CD4-positive, alpha-beta T cell (primary cell): Measurements from ENCODE around the gene UEVLD. TPM values are rescaled to one million over a fixed set of nuclear protein-coding genes. Genes with fewer than 3 reads are reported as not detected.

Experiments used
- ATAC-seq: fragments of 200-7000 bp; cut with Tn5 transposase; one replicate; pipeline ENCODE4 v1.10.0; 2022; ENCODE audit warnings: mild to moderate bottlenecking; ENCODE audit not compliant: poor library complexity
- CTCF ChIA-PET: fragments of 350-600 bp; sonication (Branson Sonifier 250); formaldehyde crosslinking; loops from one replicate; lab custom pipeline; 2021; ENCODE audit warnings: antibody characterized with exemption, inconsistent platforms; lab: Charles Lee
- POLR2A ChIA-PET: fragments of 350-600 bp; sonication (Branson Sonifier 250); formaldehyde crosslinking; loops from one replicate; lab custom pipeline; 2021; ENCODE audit warnings: antibody characterized with exemption, inconsistent platforms; lab: Charles Lee
- DNase-seq, 14 experiments: peaks; one replicate each; pipeline ENCODE4 v3.0.0-alpha.2; 2013 to 2020; ENCODE audit warnings: mixed read lengths in 2 of 14
- H3K27ac ChIP-seq, 2 donors: one replicate each; pipeline versions ENCODE4 v1.5.1 to v1.7.0; 2013; ENCODE audit warnings: low read length in 2 of 2, low read depth in 1 of 2, mild to moderate bottlenecking in 1 of 2
- H3K27me3 ChIP-seq, 2 experiments: 1 replicate in 1 of 2; 2 replicates in 1 of 2; pipeline versions ENCODE4 v1.6.1 to v1.7.0; 2013; ENCODE audit warnings: low read length in 2 of 2, control low read depth in 1 of 2, mild to moderate bottlenecking in 1 of 2, moderate library complexity in 1 of 2; ENCODE audit not compliant: insufficient read depth in 2 of 2, control insufficient read depth in 1 of 2
- H3K36me3 ChIP-seq: one replicate; pipeline ENCODE4 v1.6.1; 2013; ENCODE audit warnings: low read length, control low read depth; ENCODE audit not compliant: insufficient read depth
- H3K4me1 ChIP-seq: one replicate; pipeline ENCODE4 v1.6.1; 2013; ENCODE audit warnings: low read length, control low read depth; ENCODE audit not compliant: insufficient read depth
- H3K4me3 ChIP-seq: one replicate; pipeline ENCODE4 v1.5.1; 2013; ENCODE audit warnings: mild to moderate bottlenecking, low read length, moderate library complexity
- H3K9me3 ChIP-seq, 2 experiments: 1 replicate in 1 of 2; 2 replicates in 1 of 2; pipeline versions ENCODE4 v1.6.1 to v1.7.0; 2013; ENCODE audit warnings: low read length in 2 of 2, mild to moderate bottlenecking in 2 of 2, control low read depth in 1 of 2, moderate library complexity in 1 of 2; ENCODE audit not compliant: control insufficient read depth in 1 of 2, insufficient read depth in 1 of 2
- H3K27ac Mint-ChIP-seq: one replicate; pipeline ENCODE4 v1.8.0; 2020; ENCODE audit warnings: mixed read lengths
- H3K27me3 Mint-ChIP-seq: one replicate; pipeline ENCODE4 v1.8.0; 2021; ENCODE audit warnings: mixed read lengths
- H3K36me3 Mint-ChIP-seq: one replicate; pipeline ENCODE4 v1.8.0; 2021; ENCODE audit warnings: low read depth, mixed read lengths
- H3K4me1 Mint-ChIP-seq: one replicate; pipeline ENCODE4 v1.8.0; 2021; ENCODE audit warnings: low read depth, mixed read lengths
- H3K4me3 Mint-ChIP-seq: one replicate; pipeline ENCODE4 v1.8.0; 2020; ENCODE audit warnings: mild to moderate bottlenecking, mixed read lengths
- H3K9me3 Mint-ChIP-seq: one replicate; pipeline ENCODE4 v1.8.0; 2020; ENCODE audit warnings: mixed read lengths
- CTCF ChIP-seq: fragments of 200-600 bp; IDR thresholded peaks from one replicate; pipeline ENCODE4 v1.8.0; 2022; ENCODE audit warnings: antibody characterized with exemption, mild to moderate bottlenecking
- intact Hi-C, 2 experiments: fragments of 100-400 bp; cut with DNase I in 1 of 2; cut with micrococcal nuclease in 1 of 2; formaldehyde crosslinking; loops; one replicate each; pipeline versions ENCODE4 v1.15.1 to v1.9.0; 2023 to 2025; cut with DNase I, micrococcal nuclease
- total RNA-seq, 174 experiments: library from RNA in 2 of 174; stranded (reverse) in 2 of 174; gene quantifications; one replicate each; pipeline ENCODE4 v1.2.3 and lab custom pipeline; 2021 to 2026

The UEVLD gene
- total RNA-seq, 2 experiments from 2014 or later, result 1.5 to 2.9 TPM

- H3K27ac Mint-ChIP-seq, result no peak overlapping the region
- no peaks in the 10 kb centered on the region for H3K27me3 ChIP-seq
- ATAC-seq (no peak), DNase-seq (peak in 3 of 14 experiments; percentile 17 to 41 (median 36))
- H3K4me1 ChIP-seq, result peaks cover 31% of the 10 kb centered on the region
- H3K4me3 Mint-ChIP-seq, result no peak overlapping the region
- POLR2A ChIA-PET, result interaction anchor here (2.8 kb wide), 1 partner anchor 18 kb away, joined by 11 read pairs; the partner anchor contains the start of gene SPTY2D1
- CTCF ChIA-PET, result interaction anchor here (1.8 to 2.9 kb wide), 2 partner anchors 76 to 106 kb away, joined by 9 to 11 read pairs; no protein-coding TSS in a partner anchor
- H3K27ac ChIP-seq, result no peak overlapping the region
- H3K4me3 ChIP-seq, result no peak overlapping the region
- intact Hi-C loops, result no loop called here
- H3K4me1 Mint-ChIP-seq, result peaks cover 52% of the 10 kb centered on the region
- H3K9me3 Mint-ChIP-seq, result no peaks in the 10 kb centered on the region
- H3K36me3 ChIP-seq, result peaks cover 41% of the 10 kb centered on the region
- no peaks in the 10 kb centered on the region for H3K9me3 ChIP-seq
- H3K36me3 Mint-ChIP-seq, result peaks cover 60% of the 10 kb centered on the region
- TF ChIP-seq CTCF, result no peak
- H3K27me3 Mint-ChIP-seq, result no peaks in the 10 kb centered on the region
Measured at GRCh38 chr11:18615628-18616392, 27.3 kb upstream of the UEVLD start.

GRCh38 chr11:18614667-18615066, 26.1 kb upstream of the UEVLD start:
- ChIA-PET POLR2A (interaction anchor here (2.8 kb wide), 1 partner anchor 19 kb away, joined by 11 read pairs; the partner anchor contains the start of gene SPTY2D1), CTCF (no interaction called here)
- Histone ChIP-seq H3K27me3 (no peaks in the 10 kb centered on the region), H3K4me1 (peaks cover 23% of the 10 kb centered on the region), H3K9me3 (no peaks in the 10 kb centered on the region), H3K27ac (no peak overlapping the region), H3K4me3 (no peak overlapping the region), H3K36me3 (peaks cover 52% of the 10 kb centered on the region)
- H3K4me1 Mint-ChIP-seq, result peaks cover 46% of the 10 kb centered on the region
- no peak overlapping the region for H3K27ac Mint-ChIP-seq
- intact Hi-C loops, result no loop called here
- no peaks in the 10 kb centered on the region for H3K27me3 Mint-ChIP-seq
- no peak for ATAC-seq
- TF ChIP-seq CTCF, result no peak
- peaks cover 71% of the 10 kb centered on the region for H3K36me3 Mint-ChIP-seq
- H3K4me3 Mint-ChIP-seq, result no peak overlapping the region
- DNase-seq, result no peak
- H3K9me3 Mint-ChIP-seq, result no peaks in the 10 kb centered on the region

- Mint-ChIP-seq H3K4me3 (no peak overlapping the region), H3K27ac (no peak overlapping the region), H3K36me3 (peaks cover 84% of the 10 kb centered on the region), H3K27me3 (no peaks in the 10 kb centered on the region), H3K9me3 (no peaks in the 10 kb centered on the region), H3K4me1 (peaks cover 24% of the 10 kb centered on the region)
- ATAC-seq (no peak), DNase-seq (no peak)
- no peak for TF ChIP-seq CTCF
- Histone ChIP-seq H3K27ac (no peak overlapping the region), H3K4me1 (peaks cover 9% of the 10 kb centered on the region), H3K9me3 (no peaks in the 10 kb centered on the region), H3K27me3 (no peaks in the 10 kb centered on the region), H3K4me3 (no peak overlapping the region), H3K36me3 (peaks cover 71% of the 10 kb centered on the region)
- intact Hi-C loops, result no loop called here
- POLR2A ChIA-PET, result interaction anchor here (0.5 kb wide), 1 partner anchor 98 kb away, joined by 3 read pairs; no protein-coding TSS in a partner anchor
- CTCF ChIA-PET, result no interaction called here
Measured at GRCh38 chr11:18612394-18612793, 23.9 kb upstream of the UEVLD start.
